Panc1 (cell line): ENCODE measurements around the gene NCAPD3. TPM values are rescaled to one million over a fixed set of nuclear protein-coding genes. Genes with fewer than 3 reads are reported as not detected.

Experiments used
- ATAC-seq: fragments of 200-7000 bp; cut with Tn5 transposase; 2 replicates; pipeline ENCODE4 v1.9.1; 2020; ENCODE audit warnings: mild to moderate bottlenecking, moderate library complexity
- BruUV-seq: library from RNA; stranded (reverse); fragments of 400-500 nt; replicated peaks from 2 replicates; lab custom pipeline; 2021; lab: Mats Ljungman, UMichigan
- CTCF ChIA-PET: fragments of 300-600 bp; sonication (Branson Sonifier 250); formaldehyde crosslinking; loops from one replicate; lab custom pipeline; 2022; ENCODE audit warnings: antibody characterized with exemption; lab: Charles Lee
- POLR2A ChIA-PET: fragments of 300-600 bp; sonication (Branson Sonifier 250); formaldehyde crosslinking; loops from one replicate; lab custom pipeline; 2022; ENCODE audit warnings: antibody characterized with exemption; lab: Charles Lee
- DNase-seq: peaks from one replicate; pipeline ENCODE4 v3.0.0-alpha.2; 2010; ENCODE audit warnings: low read depth, low spot score
- H3K27ac ChIP-seq: 2 replicates; pipeline ENCODE4 v1.5.1; 2011; ENCODE audit warnings: mild to moderate bottlenecking, low read length, inconsistent platforms
- H3K27me3 ChIP-seq: fragments of 200-500 bp; sonication (Bioruptor generic); 2 replicates; pipeline ENCODE4 v1.6.0; 2014; ENCODE audit warnings: low read length, inconsistent platforms; ENCODE audit not compliant: control insufficient read depth, insufficient read depth
- H3K36me3 ChIP-seq: fragments of 200-500 bp; sonication (Bioruptor generic); 2 replicates; pipeline ENCODE4 v1.5.1; 2014; ENCODE audit warnings: inconsistent platforms, mild to moderate bottlenecking, low read length, moderate library complexity; ENCODE audit not compliant: control insufficient read depth, insufficient read depth
- H3K4me1 ChIP-seq: 2 replicates; pipeline ENCODE4 v1.5.1; 2011; ENCODE audit warnings: inconsistent platforms, mild to moderate bottlenecking, low read length, moderate library complexity; ENCODE audit not compliant: control insufficient read depth, insufficient read depth
- H3K4me3 ChIP-seq, 2 experiments: 2 replicates each; pipeline ENCODE4 v1.5.1; 2011 to 2012; ENCODE audit warnings: low read depth in 2 of 2, low read length in 2 of 2, mild to moderate bottlenecking in 2 of 2, inconsistent platforms in 1 of 2, moderate library complexity in 1 of 2
- H3K9me3 ChIP-seq: fragments of 200-500 bp; sonication (Bioruptor generic); 2 replicates; pipeline ENCODE4 v1.5.1; 2014; ENCODE audit warnings: low read depth, mild to moderate bottlenecking, inconsistent platforms, low read length, moderate library complexity; ENCODE audit not compliant: control insufficient read depth, insufficient read depth
- POLR2AphosphoS5 ChIP-seq: IDR thresholded peaks from 2 replicates; pipeline ENCODE4 v1.6.1; 2012; ENCODE audit warnings: mild to moderate bottlenecking, low read depth, low read length, moderate library complexity
- REST ChIP-seq, 2 experiments: IDR thresholded peaks; 2 replicates each; pipeline ENCODE4 v1.6.1; 2011 to 2012; ENCODE audit warnings: low read depth in 2 of 2, control low read depth in 1 of 2, low read length in 1 of 2, mild to moderate bottlenecking in 1 of 2, moderate library complexity in 1 of 2; ENCODE audit not compliant: insufficient read depth in 1 of 2
- SIN3A ChIP-seq: IDR thresholded peaks from 2 replicates; pipeline ENCODE4 v1.6.1; 2012; ENCODE audit warnings: low read depth, mild to moderate bottlenecking, low read length, moderate library complexity, borderline replicate concordance; ENCODE audit not compliant: insufficient read depth
- TCF7L2 ChIP-seq: IDR thresholded peaks from 2 replicates; pipeline ENCODE4 v1.6.1; 2011; ENCODE audit warnings: mild to moderate bottlenecking, low read depth, low read length, inconsistent platforms
- in situ Hi-C: cut with HindIII; loops from 2 replicates; pipeline ENCODE4 v1.10.0; 2016; ENCODE audit warnings: low sequenced_read_pairs, low pct_unique_long_range_greater_than_20kb
- intact Hi-C: fragments of 100-400 bp; cut with micrococcal nuclease; formaldehyde crosslinking; loops from one replicate; pipeline ENCODE4 v1.10.0; 2022; ENCODE audit not compliant: unreplicated experiment
- total RNA-seq: library from RNA; stranded (reverse); gene quantifications from one replicate; pipeline ENCODE4 v1.2.1, GENCODE V29; 2021; ENCODE audit not compliant: unreplicated experiment
- TF ChIP-seq, protein P1 (sequence below): fragments of 450-650 bp; IDR thresholded peaks from 2 replicates; pipeline ENCODE4 v1.5.1; 2017; ENCODE audit warnings: mild to moderate bottlenecking

Gene NCAPD3
- total RNA-seq, 1 experiment from 2014 or later: 75.9 TPM

DNA sequence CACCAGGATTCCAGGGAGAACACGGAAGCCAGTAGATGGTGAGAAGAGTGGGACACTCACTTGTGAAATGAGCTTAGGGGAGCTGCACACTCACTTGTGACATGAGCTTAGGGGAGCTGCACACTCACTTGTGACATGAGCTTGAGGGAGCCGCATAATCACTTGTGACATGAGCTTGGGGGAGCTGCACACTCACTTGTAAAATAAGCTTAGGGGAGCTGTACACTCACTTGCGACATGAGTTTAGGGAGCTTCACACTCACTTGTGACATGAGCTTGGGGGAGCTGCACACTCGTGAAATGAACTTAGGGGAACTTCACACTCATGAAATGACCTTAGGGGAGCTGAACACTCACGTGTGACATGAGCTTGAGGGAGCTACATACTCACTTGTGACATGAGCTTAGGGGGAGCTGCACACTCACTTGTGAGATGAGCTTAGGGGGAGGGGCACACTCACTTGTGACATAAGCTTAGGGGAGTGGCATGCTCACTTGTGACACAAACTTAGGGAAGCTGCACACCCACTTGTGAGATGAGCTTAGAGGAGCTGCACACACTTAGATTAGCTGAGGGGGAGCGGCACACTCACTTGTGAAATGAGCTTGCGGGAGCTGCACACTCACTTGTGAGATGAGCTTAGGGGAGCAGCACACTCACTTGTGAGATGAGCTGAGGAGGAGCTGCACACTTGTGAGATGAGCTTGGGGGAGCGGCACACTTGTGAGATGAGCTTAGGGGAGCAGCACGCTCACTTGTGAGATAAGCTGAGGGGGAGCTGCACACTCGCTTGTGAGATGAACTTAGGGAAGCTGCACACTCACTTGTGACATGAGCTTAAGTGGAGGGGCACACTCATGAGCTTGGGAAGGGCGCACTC, 59.0 kb downstream of the NCAPD3 start:
- POLR2A ChIA-PET: no interaction called here
- in situ Hi-C loops (no loop called here), intact Hi-C loops (no loop called here)
- no peaks in the 10 kb centered on the region for H3K4me1 ChIP-seq
- no peaks in the 10 kb centered on the region for H3K9me3 ChIP-seq
- CTCF ChIA-PET: interaction anchor here (0.6 to 1.4 kb wide), 2 partner anchors 114 kb away, joined by 3 to 7 read pairs; no protein-coding TSS in a partner anchor
- H3K4me3 ChIP-seq: no peak overlapping the region
- TF ChIP-seq SIN3A (no peak), POLR2AphosphoS5 (no peak)
- ATAC-seq (no peak), DNase-seq (no peak)
- no peaks in the 10 kb centered on the region for H3K27me3 ChIP-seq
- no peak overlapping the region for H3K27ac ChIP-seq
- no TSS peak for BruUV-seq
- H3K36me3 ChIP-seq: peaks cover 11% of the 10 kb centered on the region; the same call in 1 of the 2 replicates

- DNase-seq: no peak
- no peak for ATAC-seq
- TF ChIP-seq TCF7L2 (no peak), SIN3A (no peak), POLR2AphosphoS5 (no peak), REST (IDR thresholded peaks at IDR 0.05; ENCODE audit: insufficient read depth in 1 of 2, low read depth in 2 of 2, low read length in 1 of 2) (no peak)
- TF ChIP-seq, protein P1, sequence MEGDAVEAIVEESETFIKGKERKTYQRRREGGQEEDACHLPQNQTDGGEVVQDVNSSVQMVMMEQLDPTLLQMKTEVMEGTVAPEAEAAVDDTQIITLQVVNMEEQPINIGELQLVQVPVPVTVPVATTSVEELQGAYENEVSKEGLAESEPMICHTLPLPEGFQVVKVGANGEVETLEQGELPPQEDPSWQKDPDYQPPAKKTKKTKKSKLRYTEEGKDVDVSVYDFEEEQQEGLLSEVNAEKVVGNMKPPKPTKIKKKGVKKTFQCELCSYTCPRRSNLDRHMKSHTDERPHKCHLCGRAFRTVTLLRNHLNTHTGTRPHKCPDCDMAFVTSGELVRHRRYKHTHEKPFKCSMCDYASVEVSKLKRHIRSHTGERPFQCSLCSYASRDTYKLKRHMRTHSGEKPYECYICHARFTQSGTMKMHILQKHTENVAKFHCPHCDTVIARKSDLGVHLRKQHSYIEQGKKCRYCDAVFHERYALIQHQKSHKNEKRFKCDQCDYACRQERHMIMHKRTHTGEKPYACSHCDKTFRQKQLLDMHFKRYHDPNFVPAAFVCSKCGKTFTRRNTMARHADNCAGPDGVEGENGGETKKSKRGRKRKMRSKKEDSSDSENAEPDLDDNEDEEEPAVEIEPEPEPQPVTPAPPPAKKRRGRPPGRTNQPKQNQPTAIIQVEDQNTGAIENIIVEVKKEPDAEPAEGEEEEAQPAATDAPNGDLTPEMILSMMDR: no peak
- H3K4me3 ChIP-seq: no peak overlapping the region
- no peak overlapping the region for H3K27ac ChIP-seq
- no peaks in the 10 kb centered on the region for H3K9me3 ChIP-seq
- in situ Hi-C loops: no loop called here
- no peaks in the 10 kb centered on the region for H3K27me3 ChIP-seq
- no peaks in the 10 kb centered on the region for H3K4me1 ChIP-seq
- no TSS peak for BruUV-seq
- CTCF ChIA-PET: no interaction called here
- H3K36me3 ChIP-seq: peaks cover 11% of the 10 kb centered on the region
- POLR2A ChIA-PET: interaction anchor here (0.5 kb wide), 1 partner anchor 68 kb away, joined by 3 read pairs; no protein-coding TSS in a partner anchor
- intact Hi-C loops: no loop called here
Observed at GRCh38 chr11:134159652-134160051, 64.1 kb downstream of the NCAPD3 start.

GRCh38 chr11:134158023-134158422, 65.7 kb downstream of the NCAPD3 start:
- Histone ChIP-seq H3K4me3 (no peak overlapping the region), H3K27ac (no peak overlapping the region), H3K27me3 (no peaks in the 10 kb centered on the region), H3K9me3 (no peaks in the 10 kb centered on the region), H3K4me1 (no peaks in the 10 kb centered on the region), H3K36me3 (peaks cover 11% of the 10 kb centered on the region)
- ATAC-seq: no peak; the same call in 1 of the 2 replicates
- in situ Hi-C loops (no loop called here), intact Hi-C loops (no loop called here)
- TF ChIP-seq, protein P1: no peak
- TF ChIP-seq TCF7L2: no peak
- no peak for TF ChIP-seq SIN3A
- TF ChIP-seq REST (IDR thresholded peaks at IDR 0.05; ENCODE audit: insufficient read depth in 1 of 2, low read depth in 2 of 2, low read length in 1 of 2): no peak
- no peak for TF ChIP-seq POLR2AphosphoS5
- DNase-seq: no peak
- CTCF ChIA-PET: no interaction called here
- no TSS peak for BruUV-seq
- POLR2A ChIA-PET: no interaction called here
